Measurements from ENCODE around the gene RTCA.
"Not testable (repeated sequence)": the region's sequence is repeated elsewhere in the genome, so short reads cannot be mapped to it uniquely, and the experiment has no call there.

DNA sequence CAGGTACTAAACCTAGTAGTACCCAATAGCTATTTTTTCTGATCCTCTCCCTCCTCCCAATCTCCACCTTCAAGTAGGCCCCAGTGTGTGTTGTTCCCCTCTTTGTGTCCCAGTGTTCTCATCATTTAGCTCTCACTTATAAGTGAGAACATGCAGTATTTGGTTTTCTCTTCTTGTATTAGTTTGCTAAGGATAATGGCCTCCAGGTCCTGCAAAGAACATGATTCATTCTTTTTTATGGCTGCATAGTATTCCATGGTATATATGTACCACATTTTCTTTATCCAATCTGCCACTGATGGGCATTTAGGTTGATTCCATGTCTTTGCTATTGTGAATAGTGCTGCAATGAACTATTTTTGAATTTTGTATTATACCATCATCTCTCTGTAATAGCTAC lies 31.0 kb downstream of the RTCA start:
- TF ChIP-seq, protein P1, sequence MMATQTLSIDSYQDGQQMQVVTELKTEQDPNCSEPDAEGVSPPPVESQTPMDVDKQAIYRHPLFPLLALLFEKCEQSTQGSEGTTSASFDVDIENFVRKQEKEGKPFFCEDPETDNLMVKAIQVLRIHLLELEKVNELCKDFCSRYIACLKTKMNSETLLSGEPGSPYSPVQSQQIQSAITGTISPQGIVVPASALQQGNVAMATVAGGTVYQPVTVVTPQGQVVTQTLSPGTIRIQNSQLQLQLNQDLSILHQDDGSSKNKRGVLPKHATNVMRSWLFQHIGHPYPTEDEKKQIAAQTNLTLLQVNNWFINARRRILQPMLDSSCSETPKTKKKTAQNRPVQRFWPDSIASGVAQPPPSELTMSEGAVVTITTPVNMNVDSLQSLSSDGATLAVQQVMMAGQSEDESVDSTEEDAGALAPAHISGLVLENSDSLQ (IDR thresholded peaks at IDR 0.05), result not testable (repeated sequence)
- TF ChIP-seq CTBP1 (IDR thresholded peaks at IDR 0.05; ENCODE audit: borderline replicate concordance); SP1 (IDR thresholded peaks at IDR 0.05); TARDBP (IDR thresholded peaks at IDR 0.05); NFRKB (IDR thresholded peaks at IDR 0.05); BHLHE40 (IDR thresholded peaks at IDR 0.05; ENCODE audit: borderline replicate concordance); HDGF (IDR thresholded peaks at IDR 0.05; ENCODE audit: borderline replicate concordance); FOXA1 (IDR thresholded peaks at IDR 0.05); FOXK2 (IDR thresholded peaks at IDR 0.05); FOXM1 (IDR thresholded peaks at IDR 0.05; ENCODE audit: borderline replicate concordance): not testable (repeated sequence)

Data from HEK293T (cell line).